Suprapubic skin (tissue), 4 donors: Measurements from ENCODE around the gene USP6NL.

Experiments used
- EP300 ChIP-seq: sonication (generic); formaldehyde crosslinking; IDR thresholded peaks from one replicate; pipeline ENCODE4 v1.6.1; 2017; ENCODE audit warnings: antibody characterized with exemption
- POLR2AphosphoS5 ChIP-seq, 3 donors: sonication (generic); formaldehyde crosslinking; IDR thresholded peaks; one replicate each; pipeline ENCODE4 v1.6.1; 2017; ENCODE audit warnings: antibody characterized with exemption in 3 of 3

DNA sequence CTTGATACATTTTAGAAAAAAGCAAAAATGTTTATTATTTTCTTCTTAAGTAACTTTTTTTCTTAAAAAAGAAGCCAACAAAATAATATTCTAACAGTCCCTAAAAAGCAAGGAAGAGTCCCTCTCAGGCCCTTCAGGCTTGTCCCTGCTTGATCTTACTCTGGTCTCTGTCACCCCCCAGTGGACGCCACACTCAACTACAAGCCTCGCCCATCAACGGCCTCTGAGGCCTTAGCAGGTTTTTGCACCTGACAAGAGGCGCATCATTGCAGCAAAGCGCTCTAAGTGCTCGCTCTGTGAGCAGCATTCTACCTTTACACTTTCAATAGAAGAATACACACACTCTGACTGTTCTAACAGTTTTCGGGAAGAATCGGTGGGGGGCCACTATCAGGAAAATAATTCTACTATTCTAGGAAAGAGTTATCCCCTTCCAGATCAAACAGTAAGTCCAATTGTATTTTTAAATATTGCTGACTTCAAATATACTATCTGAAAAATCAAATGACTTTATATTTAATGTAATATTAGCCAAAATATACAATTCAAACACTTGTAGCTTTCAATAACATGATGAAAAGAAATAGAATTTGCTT, 139.2 kb downstream of the USP6NL start:
- TF ChIP-seq EP300 = no peak
- no peak for TF ChIP-seq POLR2AphosphoS5 (IDR thresholded peaks at IDR 0.05)
